SH-SY5Y (cell line): ENCODE data around the gene HEYL.

Experiments
- GATA2 ChIP-seq: IDR thresholded peaks from 2 replicates; pipeline ENCODE4 v1.6.1; 2011; ENCODE audit warnings: mild to moderate bottlenecking, low read depth, low read length
- GATA3 ChIP-seq: IDR thresholded peaks from 2 replicates; pipeline ENCODE4 v1.6.1; 2011; ENCODE audit warnings: low read depth, mild to moderate bottlenecking, low read length, moderate library complexity

DNA sequence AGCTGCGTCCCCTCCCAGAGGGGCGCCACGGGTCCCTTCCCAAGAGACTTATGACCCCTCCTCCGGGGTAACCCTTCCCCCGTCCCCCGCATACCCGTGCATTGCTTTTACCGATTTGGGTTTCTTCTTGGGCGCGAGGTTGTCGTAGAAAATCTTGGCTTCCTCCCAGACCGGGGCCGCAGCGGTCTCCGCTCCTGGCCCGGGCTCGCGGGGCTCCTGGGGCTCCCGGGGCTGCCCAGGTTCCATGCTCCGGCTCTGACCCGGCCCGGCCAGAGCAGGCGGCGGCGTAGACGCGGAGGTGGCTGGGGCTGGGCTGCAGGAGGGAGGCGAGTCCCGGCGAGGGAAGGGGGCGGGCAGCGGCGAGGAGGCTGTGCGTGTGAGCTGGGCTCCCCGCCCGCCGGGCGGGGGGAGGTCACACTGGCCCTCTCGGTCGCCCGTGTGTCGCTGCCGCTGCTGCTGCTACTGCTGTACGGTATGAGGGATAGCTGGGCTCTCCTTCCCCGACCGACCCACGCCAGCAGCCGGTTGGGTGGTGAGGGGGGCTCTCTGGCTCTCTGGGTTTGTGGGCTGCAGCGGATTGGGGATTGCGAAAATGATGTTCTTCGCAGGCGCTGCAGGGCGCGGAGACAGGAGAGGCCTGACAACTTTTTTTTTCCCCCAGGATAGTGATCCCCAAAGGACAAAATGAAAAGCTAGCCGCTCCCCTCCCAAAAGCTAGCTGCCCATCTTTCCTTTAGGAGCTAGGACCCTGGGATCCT lies 32.5 kb upstream of the HEYL start, which contains the start of gene NT5C1A:
- TF ChIP-seq GATA2 = no peak
- TF ChIP-seq GATA3 = no peak
